ENCODE measurements around the gene NINJ1. TPM values are rescaled to one million over a fixed set of nuclear protein-coding genes. Genes with fewer than 3 reads are reported as not detected.

NINJ1 gene
- total and polyA plus RNA-seq, 2 donors (not counting 3 experiments of a cell fraction or from before 2014, with no cell fraction given): 31.5 to 57.7 TPM

DNA sequence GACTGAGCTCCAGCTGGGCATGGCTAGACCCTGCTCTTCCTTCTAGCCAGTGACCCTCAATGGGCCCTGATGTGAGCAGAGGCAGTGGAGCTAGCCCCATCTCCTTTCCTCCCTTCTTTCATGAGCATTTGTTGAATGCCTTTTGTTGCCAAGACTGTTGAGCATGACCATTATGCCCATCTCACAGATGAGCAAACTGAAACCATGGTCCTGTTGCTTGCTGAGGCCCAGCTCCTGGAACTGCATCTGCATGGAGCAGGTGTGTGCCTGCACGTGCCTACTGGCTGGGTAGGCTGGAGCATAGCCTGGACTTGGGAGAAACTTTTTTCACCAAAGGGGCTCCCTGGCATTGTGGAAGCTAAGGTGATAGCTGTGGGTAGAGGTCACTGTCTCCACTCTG is 46.9 kb upstream of the NINJ1 start:
- no peak overlapping the region for H3K4me2 ChIP-seq (ENCODE audit: insufficient read depth, low read length)
- no peak overlapping the region for H3K4me3 ChIP-seq (replicated peaks in 1 of 3; ENCODE audit: insufficient read depth in 1 of 3, low read depth in 1 of 3, low read length in 3 of 3)
- TF ChIP-seq, protein P1, sequence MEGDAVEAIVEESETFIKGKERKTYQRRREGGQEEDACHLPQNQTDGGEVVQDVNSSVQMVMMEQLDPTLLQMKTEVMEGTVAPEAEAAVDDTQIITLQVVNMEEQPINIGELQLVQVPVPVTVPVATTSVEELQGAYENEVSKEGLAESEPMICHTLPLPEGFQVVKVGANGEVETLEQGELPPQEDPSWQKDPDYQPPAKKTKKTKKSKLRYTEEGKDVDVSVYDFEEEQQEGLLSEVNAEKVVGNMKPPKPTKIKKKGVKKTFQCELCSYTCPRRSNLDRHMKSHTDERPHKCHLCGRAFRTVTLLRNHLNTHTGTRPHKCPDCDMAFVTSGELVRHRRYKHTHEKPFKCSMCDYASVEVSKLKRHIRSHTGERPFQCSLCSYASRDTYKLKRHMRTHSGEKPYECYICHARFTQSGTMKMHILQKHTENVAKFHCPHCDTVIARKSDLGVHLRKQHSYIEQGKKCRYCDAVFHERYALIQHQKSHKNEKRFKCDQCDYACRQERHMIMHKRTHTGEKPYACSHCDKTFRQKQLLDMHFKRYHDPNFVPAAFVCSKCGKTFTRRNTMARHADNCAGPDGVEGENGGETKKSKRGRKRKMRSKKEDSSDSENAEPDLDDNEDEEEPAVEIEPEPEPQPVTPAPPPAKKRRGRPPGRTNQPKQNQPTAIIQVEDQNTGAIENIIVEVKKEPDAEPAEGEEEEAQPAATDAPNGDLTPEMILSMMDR (IDR thresholded peaks at IDR 0.05; ENCODE audit: extremely low read depth in 1 of 2, insufficient read depth in 1 of 2, low read depth in 1 of 2, low read length in 2 of 2): no peak
- TF ChIP-seq EZH2 (IDR thresholded peaks at IDR 0.05; ENCODE audit: borderline replicate concordance, low read depth, low read length, severe bottlenecking): no peak
- TF ChIP-seq JUN (IDR thresholded peaks at IDR 0.05; ENCODE audit: borderline replicate concordance, insufficient read depth, insufficient read length, low read depth): no peak
- TF ChIP-seq GATA2 (IDR thresholded peaks at IDR 0.05; ENCODE audit: insufficient read depth, insufficient read length, low read depth, low read length): no peak
- no peak for TF ChIP-seq MAX (IDR thresholded peaks at IDR 0.05; ENCODE audit: insufficient read depth, insufficient read length)
- POLR2A ChIA-PET: no interaction called here
- no TSS peak for BruUV-seq (replicated peaks)
- CTCF ChIA-PET: interaction anchor here (0.6 to 1.4 kb wide), 2 partner anchors 19 to 61 kb away, joined by 3 read pairs; no protein-coding TSS in a partner anchor
- H3K9ac ChIP-seq (replicated peaks; ENCODE audit: extremely low read depth, insufficient read depth, low read length): no peak overlapping the region
- H3K27ac ChIP-seq (ENCODE audit: insufficient read depth, low read depth, low read length): no peak overlapping the region
- FAIRE-seq: no peak
- no peaks in the 10 kb centered on the region for H4K20me1 ChIP-seq (replicated peaks; ENCODE audit: control insufficient read depth, extremely low read depth, insufficient read depth, low read length)
- no peaks in the 10 kb centered on the region for H3K9me3 ChIP-seq (replicated peaks; ENCODE audit: control insufficient read depth, insufficient read depth, low read length)
- H3K79me2 ChIP-seq (ENCODE audit: control insufficient read depth, insufficient read depth, low read length): no peaks in the 10 kb centered on the region
- no peaks in the 10 kb centered on the region for H3K36me3 ChIP-seq (ENCODE audit: control insufficient read depth in 2 of 2, extremely low read depth in 1 of 2, insufficient read depth in 2 of 2, low read length in 2 of 2)
- no peak overlapping the region for H2AFZ ChIP-seq (ENCODE audit: low read depth, low read length)
- DNase-seq (ENCODE audit: low read depth, low spot score): no peak
- H3K9me1 ChIP-seq (replicated peaks; ENCODE audit: control insufficient read depth, extremely low read depth, insufficient read depth, low read length): no peaks in the 10 kb centered on the region
- peaks cover 31 to 40% of the 10 kb centered on the region in 2 experiments for H3K27me3 ChIP-seq (ENCODE audit: control insufficient read depth in 2 of 2, insufficient read depth in 2 of 2, low read length in 2 of 2)
- H3K4me1 ChIP-seq (ENCODE audit: control insufficient read depth, extremely low read depth, insufficient read depth, low read length): no peaks in the 10 kb centered on the region
- intact Hi-C loops (cut with micrococcal nuclease) (no loop called here), dilution Hi-C loops (cut with MboI; ENCODE audit: extremely low pct_ligation_motif_present, low sequenced_read_pairs) (no loop called here)
